ENCODE measurements around the gene TNFRSF19.
A peak's percentile ranks its signal among the peaks of the same experiment; 100 is the strongest.

The TNFRSF19 gene

GRCh38 chr13:23610966-23611491 lies 40.8 kb downstream of the TNFRSF19 start:
- H3K36me3 Mint-ChIP-seq (ENCODE audit: low read depth), result peaks cover 9% of the 10 kb centered on the region
- H3K9me3 Mint-ChIP-seq, result no peaks in the 10 kb centered on the region
- no peaks in the 10 kb centered on the region for H3K27me3 Mint-ChIP-seq (ENCODE audit: low read depth)
- peaks cover 66% of the 10 kb centered on the region for H3K4me1 Mint-ChIP-seq
- no peak for TF ChIP-seq CTCF (IDR thresholded peaks at IDR 0.05; ENCODE audit: unreplicated experiment in 3 of 3)
- H3K27ac Mint-ChIP-seq, result peak overlapping the region; percentile 94 to 96 (median 95)
- peak overlapping the region; percentile 3 to 76 (median 69) for H3K4me3 Mint-ChIP-seq

- H3K9me3 Mint-ChIP-seq, result no peaks in the 10 kb centered on the region
- peak overlapping the region; percentile 36 to 94 (median 67) for H3K27ac Mint-ChIP-seq
These were observed 42.0 kb downstream of the TNFRSF19 start for GRCh38 chr13:23612182-23612581.

GRCh38 chr13:23612731-23613130 lies 42.5 kb downstream of the TNFRSF19 start:
- Mint-ChIP-seq H3K36me3 (ENCODE audit: low read depth) (peaks cover 19% of the 10 kb centered on the region), H3K4me1 (peaks cover 76% of the 10 kb centered on the region), H3K27ac (peak overlapping the region in 1 of 3 experiments; percentile 34), H3K27me3 (ENCODE audit: low read depth) (no peaks in the 10 kb centered on the region), H3K4me3 (peak overlapping the region in 1 of 3 experiments; percentile 37), H3K9me3 (no peaks in the 10 kb centered on the region)
- no peak for TF ChIP-seq CTCF (IDR thresholded peaks at IDR 0.05; ENCODE audit: unreplicated experiment in 3 of 3)

More at GRCh38 chr13:23612182-23612581, 42.0 kb downstream of the TNFRSF19 start:
- Mint-ChIP-seq H3K36me3 (ENCODE audit: low read depth) (peaks cover 14% of the 10 kb centered on the region), H3K27me3 (ENCODE audit: low read depth) (no peaks in the 10 kb centered on the region), H3K4me1 (peaks cover 72% of the 10 kb centered on the region), H3K4me3 (peak overlapping the region in 2 of 3 experiments; percentile 39 to 43)
- TF ChIP-seq CTCF (IDR thresholded peaks at IDR 0.05; ENCODE audit: unreplicated experiment in 3 of 3), result no peak

GRCh38 chr13:23613596-23613995 lies 43.4 kb downstream of the TNFRSF19 start:
- H3K36me3 Mint-ChIP-seq (ENCODE audit: low read depth), result peaks cover 27% of the 10 kb centered on the region
- peaks cover 69% of the 10 kb centered on the region for H3K4me1 Mint-ChIP-seq
- H3K9me3 Mint-ChIP-seq, result no peaks in the 10 kb centered on the region

GRCh38 chr13:23615395-23616081 lies 45.3 kb downstream of the TNFRSF19 start:
- peak overlapping the region; percentile 15 to 63 (median 50) for H3K4me3 Mint-ChIP-seq
- H3K36me3 Mint-ChIP-seq (ENCODE audit: low read depth), result peaks cover 39% of the 10 kb centered on the region
- no peaks in the 10 kb centered on the region for H3K9me3 Mint-ChIP-seq
- H3K4me1 Mint-ChIP-seq, result peaks cover 50% of the 10 kb centered on the region
- no peak for TF ChIP-seq CTCF (IDR thresholded peaks at IDR 0.05; ENCODE audit: unreplicated experiment in 3 of 3)
- H3K27ac Mint-ChIP-seq, result peak overlapping the region; percentile 95 to 98 (median 96)
- no peaks in the 10 kb centered on the region for H3K27me3 Mint-ChIP-seq (ENCODE audit: low read depth)

More at GRCh38 chr13:23613596-23613995, 43.4 kb downstream of the TNFRSF19 start:
- Mint-ChIP-seq H3K27ac (peak overlapping the region; percentile 65 to 84 (median 76)), H3K4me3 (peak overlapping the region; percentile 6 to 31 (median 20)), H3K27me3 (ENCODE audit: low read depth) (no peaks in the 10 kb centered on the region)
- no peak for TF ChIP-seq CTCF (IDR thresholded peaks at IDR 0.05; ENCODE audit: unreplicated experiment in 3 of 3)
